ENCODE data around the gene MYADML2.

Gene MYADML2

DNA sequence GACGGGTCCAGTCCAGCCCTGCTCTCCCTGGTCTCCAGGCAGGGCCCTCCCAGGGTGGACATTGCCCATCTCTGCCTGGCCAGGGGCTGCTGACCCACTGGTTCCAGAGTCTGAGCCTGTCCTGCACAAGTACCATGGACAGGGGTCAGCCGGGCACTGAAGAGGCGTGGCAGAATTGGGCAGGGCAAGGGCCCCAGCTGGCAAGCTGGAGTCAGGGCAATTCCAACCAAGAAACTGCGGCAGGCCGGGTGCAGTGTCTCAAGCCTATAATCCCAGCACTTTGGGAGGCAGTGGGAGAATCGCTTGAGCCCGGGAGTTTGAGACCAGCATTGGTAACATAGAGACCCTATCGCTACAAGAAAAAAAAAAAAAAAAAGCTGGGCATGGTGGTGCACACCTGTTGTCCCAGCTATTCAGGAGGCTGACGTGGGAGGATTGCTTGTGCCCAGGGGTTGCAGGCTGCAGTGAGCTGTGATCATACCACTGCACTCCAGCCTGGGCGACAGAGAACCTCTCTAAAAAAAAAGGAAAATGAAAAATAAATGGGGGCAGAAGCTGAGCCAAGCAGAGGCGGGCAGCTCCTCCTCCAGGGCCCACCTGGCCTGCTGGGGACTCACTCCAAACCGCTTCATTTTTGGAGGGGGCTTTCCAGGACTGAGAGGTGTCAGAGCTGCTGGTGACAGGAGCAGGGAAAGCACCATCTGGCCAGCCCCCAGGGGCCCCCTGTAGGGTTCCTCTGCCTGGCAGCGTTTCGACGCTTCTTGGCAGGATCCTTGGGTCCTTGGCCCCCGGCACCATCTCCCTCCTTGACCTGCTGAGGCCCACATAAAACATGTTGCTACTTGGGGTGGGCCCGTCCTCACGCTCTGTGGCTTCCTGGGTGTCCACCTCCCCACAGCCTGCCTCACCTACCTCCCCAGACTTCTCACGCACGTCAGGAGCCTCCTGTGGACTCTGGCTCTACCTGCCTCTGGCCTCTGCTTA is 16.6 kb downstream of the MYADML2 start:
- CTCF ChIA-PET = interaction anchor here (0.9 to 1.7 kb wide), 5 partner anchors 10 to 91 kb away, joined by 3 to 4 read pairs (median 4); no protein-coding TSS in a partner anchor
- peaks cover 0 to 3% (median 0%) of the 10 kb centered on the region in 4 experiments for H3K36me3 ChIP-seq (ENCODE audit: control insufficient read depth in 4 of 4, insufficient read depth in 4 of 4, low read length in 3 of 4)
- H3K4me3 ChIP-seq (ENCODE audit: control insufficient read depth in 1 of 7, extremely low read depth in 1 of 7, insufficient read depth in 4 of 7, low read depth in 2 of 7, low read length in 6 of 7) = peak overlapping the region in 1 of 7 experiments; percentile 19
- H3K4me1 ChIP-seq (ENCODE audit: control extremely low read depth in 1 of 4, control insufficient read depth in 4 of 4, insufficient read depth in 4 of 4, low read length in 3 of 4) = peaks cover 0 to 43% (median 33%) of the 10 kb centered on the region in 4 experiments
- no peak overlapping the region for H3K27ac ChIP-seq (ENCODE audit: insufficient read depth in 1 of 2, low read depth in 1 of 2, low read length in 2 of 2, poor library complexity in 1 of 2, severe bottlenecking in 2 of 2)
- peak in 2 of 3 donors; percentile 70 to 75 for DNase-seq
- H3K9me3 ChIP-seq (ENCODE audit: control extremely low read depth in 1 of 5, control insufficient read depth in 4 of 5, insufficient read depth in 2 of 5, low read depth in 1 of 5, low read length in 4 of 5) = no peaks in the 10 kb centered on the region
- WGBS (ENCODE audit: insufficient coverage) = 76% methylated on average over 16 of the region's 20 CpGs
- peaks cover 0 to 24% (median 13%) of the 10 kb centered on the region in 5 experiments for H3K27me3 ChIP-seq (replicated peaks in 2 of 5; ENCODE audit: control insufficient read depth in 4 of 5, insufficient read depth in 5 of 5, low read length in 4 of 5)
- POLR2A ChIA-PET = interaction anchor here (0.6 kb wide), 1 partner anchor 93 kb away, joined by 3 read pairs; no protein-coding TSS in a partner anchor

DNA sequence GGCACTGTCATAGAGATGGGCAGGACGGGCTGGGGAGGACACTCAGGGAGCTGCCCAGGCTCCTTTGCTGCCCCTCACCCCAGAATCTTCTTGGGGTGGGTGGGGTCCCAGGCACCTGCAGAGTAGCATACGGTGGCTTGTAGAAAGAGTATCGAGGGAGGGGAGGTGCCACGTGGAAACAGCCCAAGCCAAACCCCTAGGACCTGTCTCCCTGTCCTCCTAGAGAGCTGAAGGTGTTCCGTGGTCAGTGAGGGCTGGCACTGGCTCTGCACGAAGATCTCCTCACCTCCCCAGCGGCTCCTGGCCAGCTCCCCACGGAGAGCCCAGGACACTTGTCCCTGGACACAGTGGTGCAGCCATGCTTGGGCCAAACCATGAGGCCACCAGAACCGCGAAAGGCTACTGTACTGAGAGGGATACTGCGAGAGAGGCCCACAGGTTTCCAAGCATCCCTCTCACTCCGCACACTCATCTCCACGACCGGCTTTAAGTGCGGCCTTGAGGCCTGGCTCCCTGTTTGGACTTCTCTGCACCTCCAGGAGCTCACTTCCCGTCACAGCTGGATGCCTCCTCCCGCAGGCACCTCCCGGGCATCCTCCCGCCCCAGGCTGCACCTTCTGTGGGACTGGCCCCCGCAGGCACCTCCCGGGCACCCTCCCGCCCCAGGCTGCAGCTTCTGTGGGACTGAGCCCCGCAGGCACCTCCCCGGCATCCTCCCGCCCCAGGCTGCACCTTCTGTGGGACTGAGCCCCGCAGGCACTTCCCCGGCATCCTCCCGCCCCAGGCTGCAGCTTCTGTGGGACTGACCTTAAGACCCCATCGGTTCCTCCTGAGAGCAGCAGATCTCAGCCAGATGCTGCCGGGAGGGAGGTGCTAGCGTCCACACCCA is 17.5 kb downstream of the MYADML2 start:
- CTCF ChIA-PET = interaction anchor here (0.9 to 2.1 kb wide), 5 partner anchors 11 to 92 kb away, joined by 3 to 7 read pairs (median 4); no protein-coding TSS in a partner anchor
- no peak for DNase-seq
- WGBS (ENCODE audit: insufficient coverage) = 95% methylated on average over 26 of the region's 31 CpGs

DNA sequence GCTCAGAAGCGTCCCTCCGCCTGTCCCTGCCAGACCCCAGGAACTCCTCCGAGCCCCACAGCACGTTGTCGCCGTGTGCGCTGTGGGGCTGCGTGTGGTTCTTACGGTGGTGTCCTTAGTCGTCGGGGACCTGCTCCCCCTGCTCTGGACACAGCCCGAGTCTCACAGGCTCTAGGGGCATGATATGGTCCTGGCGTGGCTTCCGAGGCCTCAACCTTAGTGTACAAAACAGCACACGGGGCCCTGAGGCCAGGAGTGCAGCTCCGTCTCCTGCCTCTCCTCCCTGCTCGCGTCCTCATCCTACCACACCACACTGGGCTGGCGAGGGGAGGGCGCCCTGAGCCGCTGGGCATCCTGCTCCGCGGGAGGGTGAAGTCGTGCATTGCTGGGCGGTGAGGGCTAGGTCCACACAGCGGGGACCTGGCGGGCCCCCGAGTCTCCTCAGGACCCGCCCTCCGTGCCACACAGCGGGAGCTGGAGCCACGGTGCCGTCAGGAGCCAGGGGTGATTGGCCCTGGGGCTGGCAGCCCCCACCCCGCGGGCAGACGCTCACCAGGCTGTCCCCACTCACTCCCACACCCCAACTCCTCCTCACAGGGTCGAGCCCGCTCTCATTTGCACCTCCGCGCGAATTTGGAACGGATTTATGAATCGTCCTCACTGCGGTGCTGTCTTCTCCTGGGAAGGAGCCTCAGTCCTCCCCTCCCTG is 18.3 kb downstream of the MYADML2 start:
- Histone ChIP-seq H3K27me3 (replicated peaks in 2 of 5; ENCODE audit: control insufficient read depth in 4 of 5, insufficient read depth in 5 of 5, low read length in 4 of 5) (peaks cover 0 to 24% (median 13%) of the 10 kb centered on the region in 5 experiments), H3K36me3 (ENCODE audit: control insufficient read depth in 4 of 4, insufficient read depth in 4 of 4, low read length in 3 of 4) (no peaks in the 10 kb centered on the region), H3K4me1 (ENCODE audit: control extremely low read depth in 1 of 4, control insufficient read depth in 4 of 4, insufficient read depth in 4 of 4, low read length in 3 of 4) (peaks cover 0 to 60% (median 50%) of the 10 kb centered on the region in 4 experiments), H3K27ac (ENCODE audit: insufficient read depth in 1 of 2, low read depth in 1 of 2, low read length in 2 of 2, poor library complexity in 1 of 2, severe bottlenecking in 2 of 2) (peak overlapping the region in 1 of 2 experiments; percentile 25), H3K9me3 (ENCODE audit: control extremely low read depth in 1 of 5, control insufficient read depth in 4 of 5, insufficient read depth in 2 of 5, low read depth in 1 of 5, low read length in 4 of 5) (no peaks in the 10 kb centered on the region), H3K4me3 (ENCODE audit: control insufficient read depth in 1 of 7, extremely low read depth in 1 of 7, insufficient read depth in 4 of 7, low read depth in 2 of 7, low read length in 6 of 7) (peak overlapping the region in 5 of 7 experiments; percentile 23 to 83 (median 75))
- CTCF ChIA-PET = interaction anchor here (0.9 to 2.9 kb wide), 6 partner anchors 12 to 94 kb away, joined by 3 to 15 read pairs (median 4); partner anchors contain the start of genes CENPX and LRRC45
- no peak for DNase-seq
- POLR2A ChIA-PET = interaction anchor here (1.0 to 1.4 kb wide), 3 partner anchors 8 to 62 kb away, joined by 3 to 4 read pairs (median 4); no protein-coding TSS in a partner anchor
- WGBS (ENCODE audit: insufficient coverage) = 29% methylated on average over 31 of the region's 44 CpGs

More for the DNA sequence above, 17.5 kb downstream of the MYADML2 start:
- H3K4me3 ChIP-seq (ENCODE audit: control insufficient read depth in 1 of 7, extremely low read depth in 1 of 7, insufficient read depth in 4 of 7, low read depth in 2 of 7, low read length in 6 of 7) = no peak overlapping the region
- no peak overlapping the region for H3K27ac ChIP-seq (ENCODE audit: insufficient read depth in 1 of 2, low read depth in 1 of 2, low read length in 2 of 2, poor library complexity in 1 of 2, severe bottlenecking in 2 of 2)
- H3K27me3 ChIP-seq (replicated peaks in 2 of 5; ENCODE audit: control insufficient read depth in 4 of 5, insufficient read depth in 5 of 5, low read length in 4 of 5) = peaks cover 0 to 24% (median 13%) of the 10 kb centered on the region in 5 experiments
- POLR2A ChIA-PET = no interaction called here
- no peaks in the 10 kb centered on the region for H3K36me3 ChIP-seq (ENCODE audit: control insufficient read depth in 4 of 4, insufficient read depth in 4 of 4, low read length in 3 of 4)
- H3K9me3 ChIP-seq (ENCODE audit: control extremely low read depth in 1 of 5, control insufficient read depth in 4 of 5, insufficient read depth in 2 of 5, low read depth in 1 of 5, low read length in 4 of 5) = no peaks in the 10 kb centered on the region
- peaks cover 0 to 52% (median 43%) of the 10 kb centered on the region in 4 experiments for H3K4me1 ChIP-seq (ENCODE audit: control extremely low read depth in 1 of 4, control insufficient read depth in 4 of 4, insufficient read depth in 4 of 4, low read length in 3 of 4)

DNA sequence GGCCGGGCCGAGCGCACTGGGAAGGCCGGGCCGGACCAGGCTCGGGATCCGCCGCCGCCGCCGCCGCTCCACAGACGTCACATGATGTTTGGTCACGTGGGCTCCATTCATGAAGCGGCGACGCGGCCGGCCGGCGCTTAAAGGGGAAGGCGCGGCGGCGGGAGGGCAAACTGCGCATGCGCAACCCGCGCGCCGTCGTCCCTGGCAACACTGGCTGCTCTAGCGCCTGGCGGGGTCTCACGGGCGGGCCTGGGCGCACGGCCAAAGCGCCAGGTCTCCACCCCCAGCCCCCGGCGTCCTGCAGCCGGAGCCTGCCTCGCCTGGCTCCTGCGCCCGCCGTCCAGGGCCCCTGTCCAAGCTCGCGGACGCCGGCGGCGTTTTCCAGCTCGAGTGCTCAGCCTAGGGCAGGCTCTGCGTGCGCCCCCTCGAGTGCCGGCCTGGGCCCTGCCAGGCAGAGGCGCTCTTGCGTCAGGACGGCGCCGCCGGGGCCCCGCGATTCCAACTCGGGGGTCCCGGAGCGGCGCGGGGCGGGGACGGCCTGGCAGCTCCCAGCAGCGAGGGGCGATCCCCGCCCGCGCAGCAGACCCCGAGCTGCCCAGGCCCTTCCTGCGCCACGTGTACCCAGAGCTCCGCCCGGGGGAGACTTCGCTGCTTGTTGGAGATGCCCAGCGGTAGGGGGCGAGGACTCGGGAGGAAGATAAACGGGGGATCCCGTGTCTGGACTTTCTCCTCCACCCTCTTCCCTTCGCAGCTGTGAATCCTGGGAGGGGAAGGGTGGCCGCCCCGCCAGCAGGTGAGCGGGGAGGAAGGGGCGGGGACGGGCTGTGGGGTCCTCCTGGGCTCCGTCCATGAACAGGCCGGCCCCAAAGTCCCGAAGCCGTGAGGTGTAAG is 19.1 kb downstream of the MYADML2 start, which contains the start of gene MAFG:
TSS of gene MAFG (minus strand) at position 83 of the 891 bp plus-strand sequence. CDS start 4,550 bp downstream, outside the sequence.
- POLR2A ChIA-PET = interaction anchor here (1.0 to 1.8 kb wide), 5 partner anchors 9 to 104 kb away, joined by 3 to 6 read pairs (median 4); partner anchors contain the start of genes RAC3 and SIRT7
- H3K27ac ChIP-seq (ENCODE audit: insufficient read depth in 1 of 2, low read depth in 1 of 2, low read length in 2 of 2, poor library complexity in 1 of 2, severe bottlenecking in 2 of 2) = peak within 1 kb of the TSS; percentile 92 to 98
- no peaks in the 10 kb centered on the region for H3K9me3 ChIP-seq (ENCODE audit: control extremely low read depth in 1 of 5, control insufficient read depth in 4 of 5, insufficient read depth in 2 of 5, low read depth in 1 of 5, low read length in 4 of 5)
- DNase-seq = peak; percentile 92 to 95 (median 94)
- peaks cover 0 to 67% (median 58%) of the 10 kb centered on the region in 4 experiments for H3K4me1 ChIP-seq (ENCODE audit: control extremely low read depth in 1 of 4, control insufficient read depth in 4 of 4, insufficient read depth in 4 of 4, low read length in 3 of 4)
- peaks cover 0 to under 1% (median 0%) of the 10 kb centered on the region in 4 experiments for H3K36me3 ChIP-seq (ENCODE audit: control insufficient read depth in 4 of 4, insufficient read depth in 4 of 4, low read length in 3 of 4)
- CTCF ChIA-PET = interaction anchor here (0.9 to 3.1 kb wide), 10 partner anchors 11 to 95 kb away, joined by 3 to 15 read pairs (median 4); partner anchors contain the start of genes CENPX, LRRC45 and NPB
- H3K27me3 ChIP-seq (replicated peaks in 2 of 5; ENCODE audit: control insufficient read depth in 4 of 5, insufficient read depth in 5 of 5, low read length in 4 of 5) = peaks cover 0 to 24% (median 13%) of the 10 kb centered on the region in 5 experiments
- peak within 1 kb of the TSS; percentile 46 to 83 (median 77) for H3K4me3 ChIP-seq (ENCODE audit: control insufficient read depth in 1 of 7, extremely low read depth in 1 of 7, insufficient read depth in 4 of 7, low read depth in 2 of 7, low read length in 6 of 7)
- under 1% methylated on average over 81 of the region's 98 CpGs for WGBS (ENCODE audit: insufficient coverage)

DNA sequence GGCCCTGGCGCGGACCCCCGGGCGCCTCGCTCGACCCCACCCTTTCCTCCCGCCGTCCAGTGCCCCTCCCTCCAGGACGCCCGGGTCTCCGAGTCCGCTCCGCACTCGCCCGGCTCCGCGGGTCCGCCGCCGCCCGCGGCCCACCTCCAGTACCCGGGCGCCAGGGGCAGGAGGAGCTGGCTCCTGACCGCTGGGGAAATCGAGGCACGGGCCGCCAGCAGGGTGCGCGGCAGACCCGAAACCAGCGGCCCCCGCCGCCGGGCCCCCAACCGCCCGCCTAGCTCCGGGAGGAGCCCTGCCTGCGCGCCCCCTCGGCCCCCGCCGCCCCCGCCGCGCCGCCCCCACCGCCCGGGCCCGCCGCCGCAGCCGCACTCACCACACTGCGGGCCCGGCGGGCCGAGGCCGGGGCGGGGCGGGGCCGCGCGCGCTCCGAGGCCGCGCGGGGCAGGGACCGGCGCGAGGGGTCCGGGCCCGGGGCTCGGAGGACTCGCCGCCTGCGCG is 19.8 kb downstream of the MYADML2 start:
- DNase-seq = no peak
- Histone ChIP-seq H3K4me1 (ENCODE audit: control extremely low read depth in 1 of 4, control insufficient read depth in 4 of 4, insufficient read depth in 4 of 4, low read length in 3 of 4) (peaks cover 0 to 74% (median 65%) of the 10 kb centered on the region in 4 experiments), H3K36me3 (ENCODE audit: control insufficient read depth in 4 of 4, insufficient read depth in 4 of 4, low read length in 3 of 4) (peaks cover 0 to 8% (median 5%) of the 10 kb centered on the region in 4 experiments), H3K4me3 (ENCODE audit: control insufficient read depth in 1 of 7, extremely low read depth in 1 of 7, insufficient read depth in 4 of 7, low read depth in 2 of 7, low read length in 6 of 7) (peak overlapping the region; percentile 46 to 83 (median 77)), H3K27ac (ENCODE audit: insufficient read depth in 1 of 2, low read depth in 1 of 2, low read length in 2 of 2, poor library complexity in 1 of 2, severe bottlenecking in 2 of 2) (peak overlapping the region; percentile 92 to 98), H3K27me3 (replicated peaks in 2 of 5; ENCODE audit: control insufficient read depth in 4 of 5, insufficient read depth in 5 of 5, low read length in 4 of 5) (peaks cover 0 to 24% (median 13%) of the 10 kb centered on the region in 5 experiments), H3K9me3 (ENCODE audit: control extremely low read depth in 1 of 5, control insufficient read depth in 4 of 5, insufficient read depth in 2 of 5, low read depth in 1 of 5, low read length in 4 of 5) (no peaks in the 10 kb centered on the region)
- CTCF ChIA-PET = interaction anchor here (0.9 to 3.1 kb wide), 8 partner anchors 10 to 93 kb away, joined by 3 to 15 read pairs (median 6); partner anchors contain the start of gene NPB
- WGBS (ENCODE audit: insufficient coverage) = 0% methylated on average over 49 of the region's 78 CpGs
- POLR2A ChIA-PET = interaction anchor here (1.0 to 1.8 kb wide), 5 partner anchors 10 to 105 kb away, joined by 3 to 6 read pairs (median 4); partner anchors contain the start of genes P4HB, RAC3 and SIRT7

Data from common myeloid progenitor, CD34-positive (primary cell).